ENCODE data around the gene FRMD6. TPM values are rescaled to one million over a fixed set of nuclear protein-coding genes. Genes with fewer than 3 reads are reported as not detected.

Gene FRMD6
- total RNA-seq, 2 experiments from 2014 or later, result 3.4 to 3.9 TPM

GRCh38 chr14:51715250-51715649 lies 63.5 kb downstream of the FRMD6 start:
- Mint-ChIP-seq H3K27me3 (no peaks in the 10 kb centered on the region), H3K4me1 (no peaks in the 10 kb centered on the region), H3K9me3 (no peaks in the 10 kb centered on the region), H3K36me3 (no peaks in the 10 kb centered on the region), H3K27ac (no peak overlapping the region), H3K4me3 (no peak overlapping the region)
- DNase-seq, result no peak

DNA sequence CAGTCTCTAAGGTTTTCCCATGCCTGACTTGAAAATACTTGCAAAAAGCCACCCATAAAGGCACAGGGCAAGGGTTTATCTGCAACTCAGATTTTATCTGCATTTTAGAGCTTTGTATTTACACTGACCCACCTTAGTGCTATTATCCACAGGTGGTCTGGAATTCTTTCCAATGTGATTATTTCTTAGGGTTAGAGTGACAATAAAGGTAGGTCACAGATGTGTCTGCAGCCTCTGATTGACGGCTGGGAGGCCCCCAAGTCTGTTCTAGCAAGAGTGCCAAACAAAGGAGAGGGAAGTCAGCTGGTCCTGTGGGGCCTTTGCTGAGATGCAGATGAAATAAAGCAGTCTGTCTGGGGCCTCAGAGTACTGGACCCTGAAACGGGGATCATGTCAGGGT lies 64.0 kb downstream of the FRMD6 start:
- DNase-seq, result no peak
- Mint-ChIP-seq H3K4me3 (no peak overlapping the region), H3K27me3 (no peaks in the 10 kb centered on the region), H3K36me3 (no peaks in the 10 kb centered on the region), H3K4me1 (no peaks in the 10 kb centered on the region), H3K27ac (no peak overlapping the region), H3K9me3 (no peaks in the 10 kb centered on the region)

GRCh38 chr14:51716610-51717009 lies 64.9 kb downstream of the FRMD6 start:
- H3K27ac Mint-ChIP-seq, result no peak overlapping the region

DNA sequence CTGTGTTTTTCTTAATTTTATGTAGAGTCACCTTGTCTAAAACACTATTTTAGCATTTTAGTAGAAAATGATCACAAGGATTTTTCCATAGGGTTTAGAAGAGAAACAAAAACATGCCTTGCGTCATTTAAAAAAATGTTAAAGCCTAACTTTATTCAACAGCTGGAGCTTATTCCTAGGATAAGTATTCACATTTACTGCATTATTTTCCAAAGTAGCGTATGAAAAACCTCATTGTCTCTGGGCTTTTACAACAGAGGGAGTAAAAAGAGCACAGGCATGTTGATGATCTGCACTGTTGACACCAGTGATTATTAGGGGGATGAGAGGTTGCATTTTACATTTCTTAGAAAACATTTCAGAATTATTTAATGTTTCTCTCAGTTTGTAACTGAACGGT lies 66.1 kb downstream of the FRMD6 start:
- H3K4me3 Mint-ChIP-seq, result no peak overlapping the region
- no peaks in the 10 kb centered on the region for H3K4me1 Mint-ChIP-seq
- H3K9me3 Mint-ChIP-seq, result no peaks in the 10 kb centered on the region
- H3K27me3 Mint-ChIP-seq, result no peaks in the 10 kb centered on the region
- DNase-seq, result no peak
- no peak overlapping the region for H3K27ac Mint-ChIP-seq
- H3K36me3 Mint-ChIP-seq, result no peaks in the 10 kb centered on the region

More at GRCh38 chr14:51716610-51717009, 64.9 kb downstream of the FRMD6 start:
- Mint-ChIP-seq H3K4me1 (no peaks in the 10 kb centered on the region), H3K36me3 (no peaks in the 10 kb centered on the region), H3K27me3 (no peaks in the 10 kb centered on the region), H3K4me3 (no peak overlapping the region), H3K9me3 (no peaks in the 10 kb centered on the region)
- no peak for DNase-seq

DNA sequence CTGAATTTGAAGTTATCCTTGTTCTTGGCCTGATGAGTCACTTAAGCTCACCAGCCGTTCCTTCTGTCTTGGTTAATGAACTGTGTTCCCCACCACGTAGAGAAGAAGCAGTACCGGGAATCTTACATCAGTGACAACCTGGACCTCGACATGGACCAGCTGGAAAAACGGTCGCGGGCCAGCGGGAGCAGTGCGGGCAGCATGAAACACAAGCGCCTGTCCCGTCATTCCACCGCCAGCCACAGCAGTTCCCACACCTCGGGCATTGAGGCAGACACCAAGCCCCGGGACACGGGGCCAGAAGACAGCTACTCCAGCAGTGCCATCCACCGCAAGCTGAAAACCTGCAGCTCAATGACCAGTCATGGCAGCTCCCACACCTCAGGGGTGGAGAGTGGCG lies 68.2 kb downstream of the FRMD6 start:
- Mint-ChIP-seq H3K27ac (no peak overlapping the region), H3K4me3 (no peak overlapping the region), H3K36me3 (no peaks in the 10 kb centered on the region), H3K27me3 (no peaks in the 10 kb centered on the region), H3K9me3 (no peaks in the 10 kb centered on the region), H3K4me1 (no peaks in the 10 kb centered on the region)
- DNase-seq, result no peak

GRCh38 chr14:51723990-51724389 lies 72.3 kb downstream of the FRMD6 start:
- Mint-ChIP-seq H3K27me3 (no peaks in the 10 kb centered on the region), H3K9me3 (no peaks in the 10 kb centered on the region), H3K4me3 (no peak overlapping the region), H3K36me3 (no peaks in the 10 kb centered on the region), H3K27ac (no peak overlapping the region), H3K4me1 (peaks cover 5% of the 10 kb centered on the region)
- no peak for DNase-seq

GRCh38 chr14:51724650-51725049 lies 72.9 kb downstream of the FRMD6 start:
- H3K27ac Mint-ChIP-seq, result no peak overlapping the region
- H3K27me3 Mint-ChIP-seq, result no peaks in the 10 kb centered on the region
- DNase-seq, result no peak
- H3K4me3 Mint-ChIP-seq, result no peak overlapping the region
- H3K36me3 Mint-ChIP-seq, result no peaks in the 10 kb centered on the region
- no peaks in the 10 kb centered on the region for H3K9me3 Mint-ChIP-seq
- H3K4me1 Mint-ChIP-seq, result peaks cover 5% of the 10 kb centered on the region

DNA sequence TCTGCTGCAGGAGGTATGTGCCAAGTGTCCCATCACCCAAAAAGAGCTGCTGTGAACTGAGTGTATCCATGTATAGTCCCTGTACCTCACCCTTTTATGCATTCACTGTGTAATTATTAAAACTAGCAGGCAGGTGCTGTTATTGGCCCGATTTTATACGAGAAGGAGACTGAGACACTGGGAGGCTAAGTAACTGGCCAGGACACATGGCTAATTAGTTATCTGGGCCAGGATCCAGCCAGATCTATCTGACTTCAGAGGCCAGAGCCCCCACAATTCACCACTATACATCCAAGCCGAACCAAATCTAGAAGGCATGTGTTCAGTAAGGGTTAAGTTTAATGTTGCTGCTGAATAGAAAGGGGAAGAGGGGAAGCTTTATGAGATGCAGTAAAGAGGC lies 73.4 kb downstream of the FRMD6 start:
- Mint-ChIP-seq H3K4me1 (peaks cover 5% of the 10 kb centered on the region), H3K27me3 (no peaks in the 10 kb centered on the region), H3K9me3 (no peaks in the 10 kb centered on the region), H3K36me3 (no peaks in the 10 kb centered on the region), H3K4me3 (no peak overlapping the region), H3K27ac (no peak overlapping the region)
- DNase-seq, result no peak

DNA sequence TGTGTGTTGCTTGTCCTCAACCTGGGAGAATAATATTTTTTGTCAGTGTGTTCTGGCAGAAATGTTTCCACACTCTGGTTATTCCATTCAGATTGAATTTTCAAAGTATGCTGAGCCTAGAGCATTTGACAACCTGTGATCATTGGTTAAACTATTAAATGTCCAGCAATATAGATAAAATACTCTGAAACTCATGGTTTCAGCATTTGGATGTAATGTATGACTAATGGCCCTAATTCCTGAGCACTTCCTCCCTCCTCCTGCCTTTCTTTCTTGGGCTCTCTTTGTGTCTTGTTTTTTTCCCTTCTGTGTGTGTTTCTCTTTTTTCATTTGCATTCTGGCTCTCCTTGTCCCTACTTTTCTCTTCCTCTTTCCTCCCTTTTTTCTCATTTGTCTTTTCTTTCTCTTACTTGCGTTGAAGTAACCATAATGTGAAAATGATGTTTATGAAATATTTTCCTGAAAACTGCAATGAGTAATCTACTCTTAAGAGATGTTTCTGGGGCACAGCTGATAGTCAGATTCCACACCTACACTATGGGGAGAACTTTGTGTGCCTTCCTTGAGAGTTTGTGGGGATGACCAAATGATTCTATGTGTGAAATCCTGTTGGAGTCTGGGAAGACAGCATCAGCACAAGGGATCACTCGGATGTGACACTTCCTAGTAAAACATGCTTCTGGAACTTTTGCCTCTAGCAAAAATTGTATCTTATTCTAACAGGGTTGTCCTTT lies 74.6 kb downstream of the FRMD6 start:
- peaks cover 5% of the 10 kb centered on the region for H3K4me1 Mint-ChIP-seq
- H3K4me3 Mint-ChIP-seq, result no peak overlapping the region
- no peaks in the 10 kb centered on the region for H3K36me3 Mint-ChIP-seq
- DNase-seq, result no peak
- H3K27me3 Mint-ChIP-seq, result no peaks in the 10 kb centered on the region
- H3K9me3 Mint-ChIP-seq, result no peaks in the 10 kb centered on the region
- H3K27ac Mint-ChIP-seq, result no peak overlapping the region

GRCh38 chr14:51727526-51727925 lies 75.8 kb downstream of the FRMD6 start:
- Mint-ChIP-seq H3K9me3 (no peaks in the 10 kb centered on the region), H3K4me3 (no peak overlapping the region), H3K27ac (no peak overlapping the region), H3K27me3 (peaks cover 7% of the 10 kb centered on the region), H3K4me1 (peaks cover 5% of the 10 kb centered on the region), H3K36me3 (no peaks in the 10 kb centered on the region)
- DNase-seq, result no peak

- Mint-ChIP-seq H3K4me3 (no peak overlapping the region), H3K27me3 (peaks cover 16% of the 10 kb centered on the region), H3K27ac (no peak overlapping the region), H3K36me3 (no peaks in the 10 kb centered on the region), H3K9me3 (no peaks in the 10 kb centered on the region), H3K4me1 (peaks cover 5% of the 10 kb centered on the region)
- no peak for DNase-seq
These were observed 78.4 kb downstream of the FRMD6 start for GRCh38 chr14:51730098-51730497.

- Mint-ChIP-seq H3K9me3 (no peaks in the 10 kb centered on the region), H3K27me3 (peaks cover 16% of the 10 kb centered on the region), H3K4me1 (peaks cover 5% of the 10 kb centered on the region), H3K36me3 (no peaks in the 10 kb centered on the region), H3K4me3 (no peak overlapping the region), H3K27ac (no peak overlapping the region)
- no peak for DNase-seq
These were observed 79.0 kb downstream of the FRMD6 start for GRCh38 chr14:51730684-51731083.

- H3K36me3 Mint-ChIP-seq, result no peaks in the 10 kb centered on the region
- peaks cover 1% of the 10 kb centered on the region for H3K4me1 Mint-ChIP-seq
- H3K4me3 Mint-ChIP-seq, result no peak overlapping the region
- no peaks in the 10 kb centered on the region for H3K9me3 Mint-ChIP-seq
- H3K27ac Mint-ChIP-seq, result no peak overlapping the region
- H3K27me3 Mint-ChIP-seq, result peaks cover 16% of the 10 kb centered on the region
- no peak for DNase-seq
These were observed 80.9 kb downstream of the FRMD6 start for GRCh38 chr14:51732494-51733112.

GRCh38 chr14:51733147-51733546 lies 81.4 kb downstream of the FRMD6 start:
- Mint-ChIP-seq H3K4me1 (no peaks in the 10 kb centered on the region), H3K36me3 (no peaks in the 10 kb centered on the region), H3K4me3 (no peak overlapping the region), H3K9me3 (no peaks in the 10 kb centered on the region), H3K27ac (no peak overlapping the region), H3K27me3 (peaks cover 16% of the 10 kb centered on the region)
- DNase-seq, result no peak

DNA sequence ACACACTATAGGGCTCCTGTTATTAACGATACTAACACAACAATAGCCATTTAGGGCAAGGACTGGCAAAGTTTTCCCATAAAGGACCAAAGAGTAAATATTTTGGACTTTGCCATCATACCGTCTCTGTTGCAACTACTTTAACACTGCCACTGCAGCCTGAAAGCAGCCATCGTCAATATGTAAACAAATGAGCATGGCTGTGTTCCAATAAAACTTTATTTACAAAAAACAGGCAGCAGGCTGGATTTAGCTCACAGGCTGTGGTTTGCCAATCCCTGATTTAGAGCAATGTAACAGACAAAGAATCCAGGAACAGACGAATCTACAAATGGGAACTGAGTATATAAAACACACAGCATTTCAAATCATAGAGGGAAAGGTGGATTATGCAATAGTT lies 84.1 kb downstream of the FRMD6 start:
- H3K4me1 Mint-ChIP-seq, result peaks cover 2% of the 10 kb centered on the region
- no peaks in the 10 kb centered on the region for H3K9me3 Mint-ChIP-seq
- no peak overlapping the region for H3K27ac Mint-ChIP-seq
- H3K36me3 Mint-ChIP-seq, result no peaks in the 10 kb centered on the region
- no peak overlapping the region for H3K4me3 Mint-ChIP-seq
- DNase-seq, result no peak
- H3K27me3 Mint-ChIP-seq, result peaks cover 16% of the 10 kb centered on the region

DNA sequence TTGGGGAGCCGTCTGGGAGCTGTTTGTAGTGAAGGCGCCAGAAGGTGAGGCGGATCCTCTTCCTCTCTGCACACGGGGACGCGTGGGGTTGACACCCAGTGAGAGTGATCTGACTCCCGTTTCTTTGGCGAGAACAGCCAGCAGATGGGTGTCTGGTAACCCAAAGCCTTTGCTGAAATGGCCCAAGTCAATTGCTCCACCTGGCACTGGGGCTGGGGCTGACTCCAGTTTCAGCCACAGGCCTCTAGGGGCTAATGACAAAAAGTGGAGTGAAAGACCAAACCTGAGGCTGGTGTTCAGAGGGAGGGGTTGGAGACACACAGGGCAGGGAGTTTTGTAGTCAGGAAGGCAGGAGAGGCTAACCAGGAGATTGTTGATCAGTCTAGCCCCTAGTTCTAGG lies 87.0 kb downstream of the FRMD6 start:
- peaks cover 1% of the 10 kb centered on the region for H3K9me3 Mint-ChIP-seq
- no peak overlapping the region for H3K4me3 Mint-ChIP-seq
- no peaks in the 10 kb centered on the region for H3K36me3 Mint-ChIP-seq
- DNase-seq, result no peak
- no peak overlapping the region for H3K27ac Mint-ChIP-seq
- H3K27me3 Mint-ChIP-seq, result peaks cover 5% of the 10 kb centered on the region
- peaks cover 2% of the 10 kb centered on the region for H3K4me1 Mint-ChIP-seq

All from activated naive CD8-positive, alpha-beta T cell treated with anti-CD3 and anti-CD28 coated beads for 36 hours (primary cell).